GM12864 (cell line): Measurements from ENCODE around the gene CD99.

Experiments
- DNase-seq: peaks from one replicate; pipeline ENCODE4 v3.0.0-alpha.2; 2011; ENCODE audit warnings: low read depth
- H3K4me3 ChIP-seq: 2 replicates; pipeline ENCODE4 v1.5.1; 2011; ENCODE audit warnings: mild to moderate bottlenecking, low read depth, low read length, control low read depth
- CTCF ChIP-seq: IDR thresholded peaks from 2 replicates; pipeline ENCODE4 v1.5.1; 2011; ENCODE audit warnings: low read depth, mild to moderate bottlenecking, moderate library complexity, low read length, control low read depth, inconsistent platforms; ENCODE audit errors: missing control alignments

CD99 gene

GRCh38 chrX:2781226-2781571 is 90.1 kb downstream of the CD99 start:
- no peak for TF ChIP-seq CTCF
- no peak for DNase-seq
- H3K4me3 ChIP-seq = no peak overlapping the region

DNA sequence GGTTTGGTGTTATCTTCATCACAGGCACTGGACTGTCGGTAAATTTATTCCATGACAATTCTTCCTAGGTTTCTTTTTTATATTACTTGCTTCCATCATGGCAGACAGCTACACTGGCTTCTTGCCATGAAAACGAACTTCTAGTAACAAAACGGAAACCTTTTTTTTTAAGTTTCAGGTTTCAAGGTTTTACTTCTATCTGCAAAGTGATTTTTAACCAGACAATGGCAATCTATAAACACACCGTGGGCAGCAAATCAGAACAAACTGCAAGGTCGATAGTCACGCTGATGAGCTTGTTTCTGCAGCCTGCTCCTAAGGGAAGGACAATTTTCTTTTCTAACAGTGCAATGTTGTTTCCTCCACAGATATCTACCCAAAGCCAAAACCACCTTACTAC is 90.6 kb downstream of the CD99 start:
- TF ChIP-seq CTCF = no peak
- DNase-seq = no peak
- no peak overlapping the region for H3K4me3 ChIP-seq

DNA sequence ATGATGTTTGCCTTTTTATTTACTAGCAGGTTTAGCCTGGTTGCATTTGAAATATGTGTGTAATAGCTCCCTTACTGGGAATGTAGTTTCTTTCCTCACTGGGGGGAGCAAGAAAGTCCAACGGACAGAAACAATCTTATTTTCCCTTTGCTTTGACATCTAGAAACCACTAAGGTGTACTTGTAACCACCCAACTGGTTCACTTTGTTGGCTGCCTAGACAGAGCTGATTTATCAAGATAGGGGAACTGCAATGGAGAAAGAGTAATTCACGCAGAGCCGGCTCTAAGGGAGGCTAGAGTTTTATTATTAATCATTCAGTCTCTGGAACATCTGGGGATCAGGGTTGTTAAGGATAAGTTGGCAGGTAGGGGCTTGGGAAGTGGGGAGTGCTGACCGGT is 91.1 kb downstream of the CD99 start:
- no peak for DNase-seq
- no peak for TF ChIP-seq CTCF
- no peak overlapping the region for H3K4me3 ChIP-seq

DNA sequence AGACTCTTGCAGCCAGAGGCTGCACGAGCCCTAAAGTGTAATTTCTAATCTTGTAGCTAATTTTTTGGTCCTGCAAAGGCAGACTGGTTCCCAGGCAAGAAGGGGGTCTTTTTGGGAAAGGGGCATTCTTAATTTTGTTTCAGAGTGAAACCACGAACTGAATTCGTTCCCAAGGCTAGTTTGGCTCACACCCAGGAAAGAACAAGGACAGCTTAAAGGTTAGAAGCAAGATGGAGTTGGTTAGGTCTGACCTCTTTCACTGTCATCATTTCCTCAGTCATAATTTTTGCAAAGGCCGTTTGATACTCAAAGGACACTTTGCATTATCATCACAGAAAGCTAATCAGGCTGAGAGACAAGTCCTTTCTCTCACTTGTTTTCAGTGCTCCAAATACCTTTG is 91.7 kb downstream of the CD99 start:
- no peak for TF ChIP-seq CTCF
- no peak overlapping the region for H3K4me3 ChIP-seq
- no peak for DNase-seq

DNA sequence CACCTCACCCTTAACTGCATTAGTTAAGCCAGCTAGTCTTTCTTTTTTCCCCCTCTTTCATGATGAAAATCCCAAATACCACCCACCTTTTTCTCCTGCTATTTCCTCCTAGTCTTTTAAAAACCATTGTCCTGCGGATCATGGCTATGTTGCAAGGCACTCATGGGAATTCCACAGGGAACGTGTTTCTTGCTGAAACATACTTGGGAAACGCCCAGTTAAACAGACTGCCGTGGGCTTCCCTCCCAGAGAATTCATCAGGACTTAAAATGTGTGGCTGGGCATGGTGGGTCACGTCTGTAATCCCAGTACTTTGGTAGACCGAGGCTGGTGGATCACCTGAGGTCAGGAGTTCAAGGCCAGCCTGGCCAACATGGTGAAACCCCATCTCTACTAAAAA is 92.9 kb downstream of the CD99 start:
- TF ChIP-seq CTCF = no peak
- no peak overlapping the region for H3K4me3 ChIP-seq

DNA sequence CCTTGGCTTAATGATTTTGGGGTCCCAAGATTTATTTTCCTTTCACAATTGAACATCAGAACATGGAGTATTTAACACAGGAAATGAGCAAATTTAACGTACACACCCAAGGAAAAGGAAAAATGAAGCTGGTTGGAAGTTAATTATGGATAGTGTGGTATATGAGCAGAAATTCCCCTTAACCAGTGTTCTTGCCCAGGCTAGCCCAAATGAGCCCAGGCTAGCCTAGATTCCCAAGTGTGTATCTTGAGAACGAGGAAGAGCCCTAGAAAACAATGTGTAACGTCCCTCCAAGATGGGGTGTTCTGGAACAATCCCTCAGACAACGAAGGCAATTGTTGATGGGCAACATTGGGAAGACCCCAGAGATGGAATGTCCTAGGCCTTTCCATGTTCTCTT is 94.4 kb downstream of the CD99 start:
- no peak for DNase-seq
- no peak for TF ChIP-seq CTCF

More for the DNA sequence above, 92.9 kb downstream of the CD99 start:
- DNase-seq = no peak

GRCh38 chrX:2788980-2789379 is 97.9 kb downstream of the CD99 start:
- no peak for TF ChIP-seq CTCF
- no peak for DNase-seq
- no peak overlapping the region for H3K4me3 ChIP-seq

More for the DNA sequence above, 94.4 kb downstream of the CD99 start:
- no peak overlapping the region for H3K4me3 ChIP-seq
